HG02970 (cell line): ENCODE measurements around the gene GJA3.

ENCODE experiments used
- ATAC-seq: cut with Tn5 transposase; IDR thresholded peaks from one replicate; pipeline ENCODE4 v1.9.1; 2021; ENCODE audit warnings: mild to moderate bottlenecking, moderate library complexity, moderate number of reproducible peaks; ENCODE audit not compliant: unreplicated experiment, low FRiP score

Gene GJA3

DNA sequence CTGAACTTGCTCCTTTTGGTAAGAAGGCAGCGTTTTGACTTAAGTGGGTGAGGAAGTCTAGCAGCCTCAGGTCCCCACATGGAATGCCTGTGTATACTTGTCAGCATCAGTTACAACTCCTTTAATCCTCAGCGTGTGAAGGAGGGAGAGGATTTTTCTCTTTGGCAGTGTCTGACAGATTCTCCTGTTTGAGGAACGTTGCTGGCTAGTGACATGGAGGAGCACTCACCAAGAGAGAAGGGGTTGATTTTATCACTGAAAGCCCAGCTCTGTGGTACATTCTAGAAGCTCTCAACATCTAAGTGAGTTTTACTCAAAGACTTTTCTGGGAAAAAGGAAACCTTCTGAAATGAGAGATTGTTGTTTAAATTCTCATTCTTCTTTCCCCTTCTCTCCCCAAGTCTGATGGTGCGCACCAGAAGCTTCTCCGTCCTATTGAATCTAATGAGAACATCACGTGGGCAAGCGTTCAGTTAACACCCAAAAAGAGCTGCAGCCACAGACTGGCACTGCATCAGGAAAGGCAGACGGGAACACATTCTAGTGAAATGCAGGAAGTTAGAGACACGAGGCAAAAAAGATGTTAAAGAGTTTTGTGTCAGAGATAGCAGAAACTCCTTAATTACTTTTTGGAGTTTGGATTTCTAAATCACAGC is 58.2 kb downstream of the GJA3 start:
- ATAC-seq = no peak

DNA sequence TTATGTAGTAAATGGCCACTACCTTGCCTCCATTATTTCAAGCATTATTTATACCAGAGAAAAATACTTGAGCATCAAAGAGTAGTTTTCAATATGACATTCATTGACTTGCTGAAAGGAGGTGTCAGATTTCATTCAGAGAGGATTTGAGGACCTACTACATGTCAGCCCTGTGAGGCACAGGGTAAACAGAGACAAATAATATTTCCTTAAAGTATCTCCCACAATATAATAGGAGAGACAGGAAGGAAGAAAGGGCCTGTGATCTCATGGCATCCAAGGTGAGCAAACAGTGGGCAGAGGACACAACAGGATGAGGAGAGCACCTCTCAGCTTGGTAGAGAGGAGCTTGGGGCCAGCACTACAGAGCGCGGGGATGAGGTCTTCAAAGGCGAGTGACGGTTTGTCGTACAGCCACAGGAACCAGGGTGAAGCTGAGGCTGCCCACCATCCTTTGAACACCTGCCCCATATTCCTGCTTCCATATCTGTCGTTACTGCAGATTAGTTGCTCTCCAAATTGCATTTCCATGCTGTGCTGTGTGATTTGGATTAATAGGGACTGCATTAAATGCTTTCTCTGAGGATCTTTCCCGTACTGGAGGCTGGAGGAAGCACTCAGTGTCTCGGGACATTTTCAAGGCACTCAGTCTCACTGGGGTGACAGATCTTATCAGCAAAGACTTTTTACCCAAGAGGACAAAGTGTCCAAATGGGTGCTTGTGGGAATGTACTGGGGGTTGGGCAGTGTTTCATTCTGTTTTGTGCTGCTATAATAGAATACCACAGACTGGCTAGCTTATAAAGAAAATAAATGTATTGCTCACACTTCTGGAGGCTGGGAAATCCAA is 59.2 kb downstream of the GJA3 start:
- ATAC-seq = no peak

DNA sequence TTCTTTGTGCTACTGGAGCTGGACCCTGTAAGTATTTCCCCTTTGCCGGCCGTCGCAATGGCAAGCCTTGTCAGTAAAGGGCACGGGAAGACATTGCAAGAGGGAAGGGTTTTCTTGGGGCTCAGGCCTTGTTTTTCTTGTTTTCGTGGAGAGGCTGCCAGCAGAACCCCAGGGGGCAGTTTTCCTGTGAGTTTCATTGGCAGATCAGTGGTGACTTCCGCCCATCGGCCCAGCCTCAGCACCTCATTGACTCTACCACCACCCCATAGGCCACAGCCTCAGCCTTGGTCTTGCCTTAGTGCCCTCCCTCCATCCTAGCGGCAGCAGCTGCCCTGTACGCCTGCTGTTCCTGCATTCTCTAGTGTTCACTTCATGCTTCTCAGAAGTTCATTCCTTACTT is 61.5 kb downstream of the GJA3 start:
- no peak for ATAC-seq

DNA sequence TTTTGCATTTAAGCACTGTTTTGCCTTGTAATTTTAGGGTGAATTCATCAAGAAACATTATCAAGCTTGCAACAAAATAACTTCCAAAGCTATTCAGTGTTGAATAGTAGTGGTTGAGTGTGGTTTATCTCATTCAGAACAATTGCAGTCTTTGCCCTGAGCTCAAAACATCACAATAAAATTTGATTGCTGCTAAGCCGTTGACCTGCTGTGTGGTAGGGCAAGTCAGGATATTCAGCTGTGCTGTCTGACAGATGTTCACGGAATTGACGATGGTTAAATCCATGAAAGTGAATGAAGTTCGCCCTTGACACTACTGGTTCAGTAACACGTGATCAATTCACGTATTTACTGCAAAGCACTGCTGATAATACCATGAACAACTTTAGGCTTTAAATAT is 66.9 kb downstream of the GJA3 start:
- ATAC-seq = no peak

DNA sequence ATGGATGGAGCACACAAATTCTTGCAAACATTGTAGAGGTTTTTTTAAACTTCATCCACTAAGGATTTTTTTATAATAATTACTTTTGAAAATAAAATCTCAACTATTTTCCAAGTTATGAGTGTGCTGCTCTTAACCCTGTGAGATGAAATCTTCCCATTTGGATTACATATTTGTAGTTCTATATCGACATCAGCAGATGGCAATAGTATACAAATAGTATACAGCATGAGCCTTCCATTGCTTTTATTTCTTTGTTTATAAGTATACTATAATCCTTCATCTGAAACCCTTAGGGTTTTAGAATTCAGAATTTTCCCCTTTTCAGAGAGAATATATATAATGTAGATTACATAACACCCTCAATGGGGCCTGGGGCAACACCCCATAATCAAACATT is 70.5 kb downstream of the GJA3 start:
- ATAC-seq = no peak
